K562 (cell line): ENCODE measurements around the gene SLC23A2.

Experiments used
- ARID1B ChIP-seq: fragments of 450-650 bp; IDR thresholded peaks from 2 replicates; pipeline ENCODE4 v1.6.1; 2016; ENCODE audit warnings: antibody characterized with exemption, mild to moderate bottlenecking, inconsistent platforms
- CEBPG ChIP-seq, 3 experiments: fragments of 200-800 bp in 1 of 3; sonication (Bioruptor generic) in 1 of 3; sonication (generic) in 1 of 3; formaldehyde crosslinking in 1 of 3; IDR thresholded peaks in 2 of 3; conservative IDR thresholded peaks in 1 of 3; 2 replicates each; pipeline versions ENCODE4 v1.6.1 to v1.8.0; 2016 to 2022; ENCODE audit warnings: missing compliant biosample characterization in 2 of 3, missing genetic modification characterization in 2 of 3, mild to moderate bottlenecking in 1 of 3, missing genetic modification reagents in 1 of 3
- GABPA ChIP-seq: fragments of 200-800 bp; sonication (Bioruptor generic); conservative IDR thresholded peaks from 2 replicates; pipeline ENCODE4 v1.6.1; 2016; ENCODE audit warnings: low read depth, missing genetic modification characterization, missing compliant biosample characterization
- PML ChIP-seq: IDR thresholded peaks from 2 replicates; pipeline ENCODE4 v1.6.1; 2012; ENCODE audit warnings: low read length, inconsistent platforms
- POLR2AphosphoS5 ChIP-seq: IDR thresholded peaks from 2 replicates; pipeline ENCODE4 v1.6.1; 2011; ENCODE audit warnings: mild to moderate bottlenecking, low read depth, low read length, moderate library complexity; ENCODE audit not compliant: control insufficient read depth, insufficient read depth
- POLR2G ChIP-seq: fragments of 200-400 bp; formaldehyde crosslinking; IDR thresholded peaks from 2 replicates; pipeline ENCODE4 v1.6.1; 2017; ENCODE audit warnings: low read depth, mild to moderate bottlenecking, antibody characterized with exemption, low read length, moderate library complexity
- PPARD ChIP-seq: fragments of 250-450 bp; sonication (Bioruptor Pico); IDR thresholded peaks from 2 replicates; pipeline ENCODE4 v1.8.0; 2022; ENCODE audit warnings: inconsistent platforms, mild to moderate bottlenecking, moderate library complexity
- SMC3 ChIP-seq: conservative IDR thresholded peaks from 2 replicates; pipeline ENCODE4 v1.6.1; 2011; ENCODE audit warnings: low read depth, low read length, improper control_type of control experiment; ENCODE audit not compliant: insufficient read depth

- TF ChIP-seq SMC3, result no peak
- TF ChIP-seq GABPA (tag), result no peak
- TF ChIP-seq PML, result no peak
- TF ChIP-seq POLR2G, result no peak
- no peak for TF ChIP-seq ARID1B
- TF ChIP-seq POLR2AphosphoS5, result no peak
- TF ChIP-seq PPARD, result no peak
- TF ChIP-seq CEBPG (CRISPR knock-in tag; IDR thresholded peaks at IDR 0.05), result no peak
- no peak for TF ChIP-seq CEBPG (tag; conservative IDR thresholded peaks at IDR 0.05 in 1 of 2, IDR thresholded peaks at IDR 0.05 in 1 of 2)
Observed at GRCh38 chr20:4862661-4863060, 138.6 kb downstream of the SLC23A2 start.
